EL (cell line): Measurements from ENCODE around the gene RPS14.

ENCODE experiments used
- DNase-seq: peaks from one replicate; pipeline ENCODE4 v3.0.0-alpha.2; 2016

RPS14 gene

DNA sequence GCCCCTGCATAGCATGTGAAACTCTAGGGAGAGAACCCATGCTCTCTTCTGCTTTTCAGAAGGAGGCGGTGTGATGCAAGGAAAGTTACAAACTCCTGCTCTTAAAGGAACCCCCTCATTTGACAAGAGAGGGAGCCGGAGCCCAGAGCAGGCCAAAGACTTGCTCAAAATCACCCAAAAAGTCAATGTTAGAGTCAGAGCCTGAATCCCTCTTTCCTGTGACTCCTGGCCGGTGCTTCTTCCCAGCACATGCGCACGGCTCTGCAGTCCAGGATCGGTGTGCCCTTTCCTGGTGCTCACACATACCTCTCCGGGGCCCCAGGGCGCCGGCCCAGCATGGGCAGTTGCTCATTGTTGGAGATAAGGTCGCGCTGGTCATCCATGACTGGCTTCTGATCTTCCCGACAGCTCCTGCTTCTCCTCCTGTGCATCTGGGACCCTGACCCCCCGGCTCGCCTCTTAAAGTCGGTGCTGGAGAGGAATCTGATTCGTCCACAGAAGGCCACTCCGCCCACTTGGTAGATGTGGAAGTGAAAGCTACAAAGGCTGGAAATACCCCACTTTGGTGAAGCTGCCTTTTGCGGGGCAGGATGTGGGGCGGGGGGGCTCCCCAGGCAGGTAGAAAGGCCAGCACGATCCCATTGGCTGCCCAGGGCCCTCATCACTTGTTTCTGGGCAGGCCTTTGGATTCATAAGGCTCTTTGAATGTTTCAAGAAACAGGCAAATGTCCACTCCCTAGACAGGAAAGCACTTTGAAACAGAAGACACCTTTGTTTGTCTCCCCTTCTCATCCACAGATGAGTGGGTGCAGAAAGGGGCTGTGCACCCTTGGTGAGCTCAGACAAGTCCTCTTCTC, 37.0 kb downstream of the RPS14 start, which contains the start of gene CD74:
Gene CD74, minus strand, starts transcription at position 592 of the 857 bp plus-strand sequence. Its CDS starts 161 bp downstream, at position 431.
- DNase-seq, result no peak

DNA sequence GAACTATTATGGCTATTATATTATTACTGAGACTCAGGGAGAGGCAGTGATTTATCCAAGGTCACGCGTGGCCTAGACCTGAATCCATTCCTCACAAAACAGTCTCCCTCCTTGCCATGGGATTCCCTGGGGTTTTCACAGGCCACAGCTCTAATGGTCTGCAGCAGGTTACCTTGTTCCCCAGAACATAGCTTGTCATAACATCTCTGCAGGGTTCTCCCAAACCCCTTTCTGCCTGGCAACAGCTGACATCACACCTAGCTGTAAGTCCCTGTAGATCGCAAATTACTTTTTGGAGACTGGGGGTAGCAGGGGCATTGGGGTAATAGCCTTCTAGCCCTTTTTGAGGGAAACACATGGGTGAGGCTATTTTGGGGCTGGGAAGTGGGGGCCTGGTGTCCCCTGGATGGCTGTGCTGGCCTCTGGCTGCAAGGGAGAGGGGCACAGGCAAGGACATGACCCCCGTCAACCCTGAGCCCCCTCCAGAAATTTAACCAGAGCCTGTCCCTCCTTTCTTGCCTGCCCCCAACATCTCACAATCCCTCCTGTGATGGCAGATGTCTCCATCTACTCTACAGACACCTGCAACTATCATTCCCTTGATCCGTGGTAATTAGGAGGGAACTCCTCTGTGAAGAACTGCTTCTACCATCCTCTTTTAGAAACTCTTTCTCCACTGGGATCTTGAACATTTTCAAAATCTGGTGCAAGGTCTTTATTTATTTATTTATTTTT, 38.1 kb downstream of the RPS14 start:
- no peak for DNase-seq

DNA sequence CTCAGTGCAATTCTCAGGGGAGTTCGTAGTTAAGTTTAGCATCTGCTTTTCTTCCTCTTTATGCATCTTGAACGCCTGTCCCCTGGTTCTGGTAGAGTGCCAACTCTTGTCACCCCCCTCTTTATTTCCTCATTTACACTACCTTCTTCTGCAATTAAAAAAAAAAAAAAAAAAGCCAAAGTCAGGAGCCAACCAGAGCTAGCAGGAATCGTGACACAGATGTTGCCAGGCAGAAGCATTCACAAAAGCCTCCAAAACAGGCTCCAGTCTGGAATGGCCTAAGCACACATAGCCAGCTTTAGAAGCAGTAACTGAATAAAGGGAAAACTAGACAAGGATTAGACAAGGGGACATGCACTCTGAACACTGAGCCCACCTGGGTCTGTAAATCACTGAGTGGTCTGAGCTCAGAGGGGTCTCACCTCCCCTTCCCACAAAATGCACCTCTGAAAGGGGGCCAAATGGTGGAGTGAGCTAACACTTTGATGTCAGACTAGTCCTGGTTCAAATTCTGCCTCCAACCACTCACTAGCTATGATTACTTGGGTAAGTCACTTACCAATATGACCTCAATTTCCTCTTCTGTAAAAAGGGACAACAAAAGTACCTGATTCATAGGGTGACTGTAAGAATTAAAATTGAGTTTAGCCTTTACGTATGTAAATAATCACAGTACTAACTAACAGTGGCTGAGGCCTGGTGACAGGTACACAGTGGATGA, 38.9 kb downstream of the RPS14 start:
- DNase-seq, result peak; percentile 71

DNA sequence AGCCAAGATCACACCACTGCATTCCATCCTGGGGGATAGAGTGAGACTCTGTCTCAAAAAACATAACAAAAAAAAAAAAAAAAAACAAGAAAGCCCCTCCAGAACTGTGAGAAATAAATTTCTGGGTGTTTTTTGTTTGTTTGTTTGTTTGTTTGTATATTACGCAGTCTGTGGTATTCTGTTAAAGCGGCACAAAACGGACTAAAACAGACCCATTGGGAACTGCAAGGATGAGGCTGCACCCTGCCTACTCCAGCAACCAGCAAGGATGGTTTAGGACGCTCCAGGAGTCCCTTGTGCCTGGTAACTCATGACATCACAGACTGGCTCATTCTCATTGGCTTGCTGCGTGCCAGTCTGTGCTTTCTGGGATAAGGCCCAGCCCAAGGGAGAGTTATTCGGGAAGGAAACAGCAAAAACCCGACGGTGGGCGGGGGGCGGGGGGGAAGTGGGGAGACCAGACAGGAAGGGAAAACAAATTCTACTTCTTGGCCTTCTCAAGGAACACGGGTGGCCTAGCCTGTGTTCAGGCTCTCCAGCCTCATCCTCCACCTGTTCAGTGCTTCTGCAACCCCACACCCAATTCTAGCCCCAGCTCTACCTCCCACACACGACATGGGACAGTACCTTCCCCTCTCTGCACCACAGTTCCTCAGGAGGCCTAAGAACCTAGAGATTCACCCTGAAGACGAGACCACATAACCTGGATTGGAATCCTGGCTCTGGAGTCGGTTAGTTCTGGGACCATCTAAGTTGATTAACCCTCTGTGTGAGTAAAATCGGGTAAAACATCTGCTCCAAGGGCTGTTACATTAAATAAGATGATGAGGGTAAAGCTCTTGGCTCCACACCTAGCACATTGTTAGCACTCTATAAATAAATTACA, 39.7 kb downstream of the RPS14 start:
- peak; percentile 91 for DNase-seq

DNA sequence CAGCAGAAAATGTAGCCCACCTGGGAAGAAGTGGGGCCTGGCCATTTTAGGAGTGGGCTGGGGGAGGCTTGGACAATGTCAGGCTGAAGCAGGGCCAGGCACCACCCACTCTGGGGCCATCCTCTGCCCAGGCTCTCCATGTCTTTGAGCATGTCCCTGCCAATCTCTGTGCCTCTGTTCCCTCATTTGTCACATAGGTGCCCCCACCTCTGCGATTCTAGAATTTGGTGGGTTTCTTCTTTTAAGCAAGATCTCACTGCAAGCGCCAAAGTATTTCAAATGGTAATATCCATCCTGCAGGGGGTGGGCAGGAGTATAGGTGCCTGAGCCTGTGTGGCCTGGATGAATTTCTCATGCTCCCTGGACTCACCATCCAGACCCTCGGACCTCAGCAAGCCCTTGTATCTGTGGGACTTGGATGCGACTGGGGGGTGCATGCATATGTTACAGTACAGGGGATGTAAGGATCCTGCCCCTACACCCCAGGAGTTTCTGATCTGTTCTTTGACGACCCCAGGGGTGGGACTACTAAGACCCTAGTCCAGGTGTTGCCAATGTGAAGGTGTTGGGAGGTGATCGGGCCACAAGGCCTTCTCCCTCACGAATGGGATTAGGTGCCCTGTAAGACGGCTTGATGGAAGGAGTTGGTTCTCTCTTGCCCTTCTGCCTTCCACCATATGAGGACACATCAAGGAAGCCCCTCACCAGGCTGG, 41.2 kb downstream of the RPS14 start:
- no peak for DNase-seq

DNA sequence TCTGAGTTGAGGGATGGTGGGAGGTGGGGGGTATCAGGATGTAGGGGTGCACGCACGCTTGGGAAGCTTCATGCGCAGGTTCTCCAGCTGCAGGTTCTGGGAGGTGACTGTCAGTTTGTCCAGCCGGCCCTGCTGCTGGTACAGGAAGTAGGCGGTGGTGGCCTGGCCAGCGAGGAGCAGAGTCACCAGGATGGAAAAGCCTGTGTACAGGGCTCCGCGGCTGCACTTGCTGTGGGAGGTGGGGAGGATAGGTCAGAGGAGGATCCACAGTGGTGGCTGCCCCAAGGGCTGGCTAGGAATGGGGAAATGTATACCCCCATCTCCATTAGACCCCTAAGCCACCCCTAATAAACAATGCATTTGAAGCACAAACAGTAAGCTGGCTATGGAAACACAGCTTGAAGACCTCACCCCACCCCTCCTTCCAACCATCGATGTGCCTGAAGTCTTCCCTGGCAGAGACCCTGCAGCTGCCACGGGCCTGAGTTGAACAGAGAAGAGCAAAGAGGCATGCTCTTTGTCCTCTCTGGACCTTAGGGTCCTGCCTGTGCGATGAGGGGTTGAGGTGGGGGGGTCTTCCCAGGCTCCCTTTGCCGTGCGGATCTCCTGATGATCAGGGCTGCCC, 42.3 kb downstream of the RPS14 start:
- DNase-seq, result no peak

DNA sequence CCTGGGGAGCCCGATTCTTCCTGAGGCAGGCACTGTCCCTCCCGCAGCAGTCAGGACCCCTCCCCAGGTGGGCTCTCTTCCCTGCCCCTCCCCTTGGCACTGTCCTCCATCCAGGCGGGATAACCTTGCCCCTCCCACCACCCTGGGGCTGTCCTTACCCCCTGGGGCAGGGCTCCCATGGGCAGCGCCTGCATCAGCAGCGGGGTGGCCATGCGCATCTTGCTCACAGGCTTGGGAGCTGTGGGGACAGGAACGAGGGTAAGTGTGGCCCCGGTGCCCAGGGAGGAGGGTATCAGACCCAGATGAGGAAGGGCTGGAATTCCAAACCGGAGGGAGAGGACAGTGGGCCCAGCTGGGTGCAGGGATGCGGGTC, 42.8 kb downstream of the RPS14 start:
- no peak for DNase-seq

DNA sequence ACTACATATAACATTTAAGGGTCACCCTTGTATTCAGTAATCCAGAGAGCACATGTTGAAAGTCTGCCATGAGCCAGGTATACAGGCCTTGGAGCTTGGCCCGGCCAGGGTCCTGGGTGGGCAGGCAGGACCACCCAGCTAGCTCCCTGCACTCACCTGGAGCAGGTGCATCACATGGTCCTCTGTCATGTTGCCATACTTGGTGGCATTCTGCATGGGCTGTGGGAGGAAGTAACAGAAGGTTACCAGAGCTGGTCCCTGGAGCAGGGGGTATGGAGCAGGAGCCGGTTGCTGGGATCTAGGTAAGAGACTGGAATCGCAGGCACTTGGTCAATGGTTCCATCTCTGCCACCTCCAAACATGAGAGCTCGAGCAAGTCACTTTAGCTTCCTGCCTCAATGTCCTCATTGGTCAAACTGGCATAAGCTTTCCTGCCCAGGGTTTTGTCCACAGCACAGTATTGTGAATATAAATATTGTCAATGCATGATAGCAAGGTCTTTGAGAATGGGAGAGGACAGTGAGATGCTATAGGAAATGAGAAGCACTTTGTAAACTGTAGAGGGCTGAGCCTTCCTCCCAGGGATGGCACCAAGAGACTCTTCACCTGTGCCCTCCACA, 43.3 kb downstream of the RPS14 start:
- no peak for DNase-seq

DNA sequence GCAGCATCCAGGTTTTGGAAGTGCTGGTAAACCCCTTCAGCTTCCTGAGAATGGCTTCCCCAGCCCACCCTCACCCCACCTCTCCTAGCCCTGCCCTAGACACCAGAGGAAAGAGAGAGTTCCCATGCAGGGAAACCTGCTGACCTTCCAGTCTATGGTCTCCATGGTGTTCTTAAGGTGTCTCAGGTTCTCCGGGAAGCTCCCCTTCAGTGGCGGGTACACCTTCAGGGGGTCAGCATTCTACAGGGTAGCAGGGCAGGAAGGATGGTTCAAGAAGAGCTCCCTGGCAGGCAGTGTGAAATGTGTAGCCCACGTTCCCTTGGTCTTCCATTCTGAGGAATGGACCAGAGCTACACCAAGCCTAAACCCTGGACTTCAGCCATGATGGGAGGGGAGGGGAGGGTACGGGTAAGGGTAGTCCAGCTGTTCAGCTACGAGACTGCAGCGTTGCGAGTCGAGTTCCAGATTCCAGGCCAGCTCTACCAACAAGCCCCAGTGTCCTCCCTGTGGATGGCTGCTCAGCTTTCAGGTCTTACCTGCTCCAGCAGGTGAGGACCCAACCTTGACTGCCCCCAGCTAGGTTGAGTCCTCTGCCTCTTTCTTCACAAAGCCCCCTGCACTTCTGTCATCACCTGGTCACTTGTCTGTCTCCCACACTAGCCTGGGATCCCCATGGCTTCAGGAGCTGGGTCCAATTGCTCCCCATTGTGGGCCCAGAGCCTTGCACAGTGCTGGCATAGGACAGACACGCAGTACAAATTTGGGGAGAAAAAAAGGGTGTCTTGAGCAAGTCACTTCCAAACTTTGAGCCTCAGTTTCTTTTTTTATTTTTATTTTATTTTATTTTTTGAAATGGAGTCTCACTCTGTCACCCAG, 44.4 kb downstream of the RPS14 start:
- no peak for DNase-seq

DNA sequence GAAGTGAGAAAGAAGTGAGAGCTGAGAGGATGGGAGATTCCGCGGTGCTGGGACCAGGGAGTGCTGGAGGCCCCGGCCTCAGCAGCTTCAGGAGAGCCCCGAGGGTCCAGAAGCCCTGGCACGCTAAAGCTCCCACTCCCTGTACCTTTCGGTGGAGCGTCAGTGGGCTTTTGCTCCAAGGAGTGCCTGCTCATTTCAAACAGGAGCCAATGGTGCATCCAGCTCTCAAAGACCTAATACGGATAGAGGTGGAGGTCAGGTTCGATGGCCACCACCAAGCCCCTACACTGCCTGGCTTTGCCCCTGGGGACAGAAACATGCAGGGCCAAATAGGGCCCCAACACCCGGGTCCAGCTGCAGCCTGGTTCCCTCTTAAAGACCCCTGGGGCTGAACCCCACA, 45.0 kb downstream of the RPS14 start:
- no peak for DNase-seq

DNA sequence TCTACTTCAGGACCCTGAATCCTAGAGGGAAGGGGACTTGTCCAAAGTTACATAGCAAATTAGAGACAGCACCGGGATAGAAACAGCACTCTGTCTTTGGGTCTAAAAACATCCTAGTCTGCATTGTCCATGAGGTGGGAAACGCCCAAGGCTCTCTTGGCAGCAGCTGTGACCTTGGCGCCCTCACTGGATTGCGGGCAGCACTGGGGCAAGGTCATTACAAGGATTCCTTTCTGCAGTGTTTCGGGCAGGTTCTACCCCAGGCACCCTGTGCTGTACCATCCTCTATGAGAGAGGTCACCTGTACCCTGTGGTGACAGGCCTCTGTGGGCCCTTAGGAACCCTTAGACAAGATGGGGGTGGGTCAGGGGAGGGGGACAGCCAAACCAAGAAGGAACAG, 45.4 kb downstream of the RPS14 start:
- no peak for DNase-seq

DNA sequence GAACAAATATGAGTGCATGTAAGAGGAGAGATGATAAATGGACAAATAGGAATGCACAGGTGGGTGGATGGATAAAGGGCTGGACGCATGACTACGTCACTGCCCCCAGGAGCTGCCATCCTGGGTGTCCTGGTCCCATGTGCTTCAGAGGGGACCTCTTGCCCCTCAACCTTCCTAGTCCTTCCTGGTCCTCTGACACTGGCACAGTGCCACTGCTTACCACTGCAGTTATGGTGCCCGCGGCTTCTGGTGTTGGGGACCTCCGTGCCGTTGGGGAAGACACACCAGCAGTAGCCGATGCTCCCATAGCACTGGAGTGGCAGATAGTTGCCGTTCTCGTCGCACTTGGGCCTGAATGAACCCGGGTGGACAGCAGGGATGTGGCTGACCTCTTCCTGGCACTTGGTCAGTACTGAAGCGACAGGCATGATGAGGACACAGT, 46.6 kb downstream of the RPS14 start:
- no peak for DNase-seq

DNA sequence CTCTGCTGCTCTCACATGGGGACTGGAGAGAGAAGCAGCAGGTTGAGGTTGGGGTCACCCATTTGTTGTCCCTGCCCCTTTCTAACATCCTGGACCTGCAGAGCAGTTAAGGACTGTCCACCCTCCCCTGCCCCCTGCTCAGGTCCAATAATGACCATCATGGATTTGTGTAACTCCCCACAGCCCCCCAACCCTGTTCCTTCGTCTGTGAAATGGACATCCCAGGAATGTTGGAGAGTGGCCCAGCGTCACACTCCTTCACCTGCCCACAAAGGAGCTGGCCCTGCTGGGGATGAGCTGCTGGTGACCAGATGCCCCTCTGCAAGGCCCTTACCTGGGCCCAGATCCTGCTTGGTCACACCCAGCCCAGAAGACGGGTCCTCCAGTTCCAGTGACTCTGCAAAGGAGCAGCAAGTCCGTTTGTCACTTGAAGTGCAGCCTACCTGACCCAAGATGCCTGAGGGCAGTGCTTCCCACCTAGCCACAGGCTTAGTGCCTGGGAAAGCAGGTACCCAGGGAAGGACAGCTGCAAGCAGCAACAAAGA, 47.2 kb downstream of the RPS14 start:
- DNase-seq, result no peak

DNA sequence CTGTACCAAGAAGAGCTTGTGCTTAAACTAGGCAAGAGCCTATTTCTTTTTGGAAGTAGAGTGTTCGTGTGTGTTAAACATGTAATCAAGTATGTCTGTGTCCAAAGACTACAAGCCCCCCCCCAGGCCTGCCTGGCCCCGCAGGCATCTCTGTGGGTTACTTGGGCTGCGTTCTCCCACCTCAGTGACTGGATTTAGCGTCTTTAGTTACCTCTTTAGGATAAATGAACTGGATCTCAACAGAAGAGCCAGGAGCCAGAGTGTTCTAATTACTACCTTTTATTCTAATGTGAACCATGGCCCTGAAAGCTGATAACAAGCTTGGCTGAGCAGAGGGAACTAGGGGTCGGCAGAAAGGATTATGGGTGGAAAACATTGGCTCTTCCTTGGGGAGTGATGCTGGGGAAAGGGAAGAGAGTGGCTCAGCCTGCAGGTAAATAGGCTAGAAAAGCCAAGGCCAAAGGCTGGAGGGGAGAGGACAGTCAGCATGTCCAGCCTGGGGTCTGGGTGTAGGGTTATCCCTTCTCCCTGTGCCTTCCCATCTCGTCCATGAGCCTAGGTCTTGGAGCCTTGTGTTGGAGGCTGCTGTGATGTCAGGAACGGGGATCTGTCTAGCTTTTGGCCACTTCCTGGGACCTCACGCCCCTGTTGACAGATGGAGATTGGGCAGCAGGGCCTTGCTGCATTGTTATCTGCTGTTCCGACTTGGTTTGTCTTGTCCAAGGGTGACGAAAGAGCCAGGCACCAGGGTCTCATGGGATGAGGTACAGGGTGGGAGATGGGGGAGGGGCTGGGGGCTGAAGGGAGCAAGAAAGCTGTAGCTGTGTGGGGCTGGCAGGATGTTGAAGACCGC, 47.9 kb downstream of the RPS14 start:
- DNase-seq, result no peak

DNA sequence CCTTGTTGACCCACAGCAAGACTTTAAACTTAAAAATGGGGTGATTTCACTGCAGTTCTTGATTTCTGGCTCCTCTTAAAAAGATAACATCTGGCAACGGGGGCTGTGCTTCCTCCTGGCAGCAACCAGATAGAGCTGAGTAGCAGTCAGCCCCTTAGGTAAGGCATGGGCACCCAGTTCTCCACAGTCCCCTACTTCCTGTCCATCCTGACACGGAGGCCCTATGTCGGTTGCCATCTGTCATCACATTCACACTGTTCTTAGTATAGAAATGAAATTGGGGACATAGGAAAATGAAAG, 48.5 kb downstream of the RPS14 start:
- no peak for DNase-seq

DNA sequence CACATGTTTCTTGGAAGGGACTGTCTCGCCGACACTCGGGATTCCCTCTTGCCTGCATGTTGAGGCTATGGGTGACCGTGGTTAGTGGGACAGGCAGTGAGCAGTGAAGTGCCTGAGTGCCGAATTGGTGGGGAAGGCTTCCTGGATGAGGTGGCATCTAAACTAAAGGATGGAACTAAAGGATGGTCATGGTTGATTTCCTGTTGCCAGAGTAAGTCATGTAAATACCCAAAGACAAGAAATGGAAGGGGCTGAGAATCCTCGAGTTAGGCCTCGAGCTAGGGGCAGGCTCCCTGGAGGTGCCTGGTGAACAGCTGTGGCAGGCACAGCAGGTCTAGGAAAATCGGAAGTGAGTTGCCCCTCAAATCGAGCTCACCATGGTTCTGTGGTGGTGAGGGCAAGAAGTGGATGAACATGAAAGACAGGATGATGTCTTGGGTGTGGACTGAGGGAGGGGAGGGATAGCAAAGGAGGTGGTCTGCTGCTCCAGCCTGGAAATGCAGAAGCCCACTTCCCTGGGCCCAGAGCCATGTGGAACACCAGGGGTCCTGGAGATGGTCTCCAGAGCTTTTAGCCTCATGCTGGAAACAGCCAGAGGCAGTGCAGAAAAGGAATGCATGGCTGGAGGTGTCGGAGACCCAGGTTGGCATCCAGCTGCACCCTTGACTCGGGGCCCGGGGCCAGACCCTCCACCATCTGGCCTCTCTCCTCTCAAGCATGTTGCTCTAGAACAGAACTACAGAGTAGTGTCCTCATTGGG, 49.0 kb downstream of the RPS14 start:
- no peak for DNase-seq

DNA sequence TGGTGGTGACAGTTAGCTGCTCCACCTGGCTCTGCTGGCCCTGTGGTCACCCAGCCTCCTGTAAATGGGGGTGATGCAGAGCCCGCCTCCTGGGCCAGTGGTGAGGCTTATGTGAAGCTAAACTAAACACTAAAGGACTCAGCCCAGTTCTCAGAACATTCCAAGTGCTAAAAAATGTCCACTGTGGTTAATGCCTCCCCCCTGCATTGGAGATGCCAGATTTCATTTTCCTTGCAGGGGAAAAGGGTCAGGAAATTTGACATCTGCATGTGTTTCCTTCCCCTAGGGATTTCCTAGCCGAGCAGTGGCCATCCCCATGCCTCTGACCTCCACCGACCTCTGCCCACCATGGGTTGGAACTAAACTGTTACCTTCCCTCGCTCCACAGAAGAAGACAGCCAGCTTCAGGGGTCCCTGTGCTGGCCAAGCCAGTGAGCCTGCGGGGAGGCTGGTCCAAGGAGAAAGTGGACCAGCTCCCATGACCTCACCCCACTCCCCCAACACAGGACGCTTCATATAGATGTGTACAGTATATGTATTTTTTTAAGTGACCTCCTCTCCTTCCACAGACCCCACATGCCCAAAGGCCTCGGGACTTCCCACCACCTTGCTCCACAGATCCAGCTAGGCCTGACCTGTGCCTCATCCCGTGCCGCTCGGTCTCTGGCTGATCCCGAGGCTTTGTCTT, 49.9 kb downstream of the RPS14 start:
- peak; percentile 39 for DNase-seq
